Thoracic aorta endothelial cell (primary cell): Measurements from ENCODE around the gene MCAM. TPM values are rescaled to one million over a fixed set of nuclear protein-coding genes. Genes with fewer than 3 reads are reported as not detected.

Experiments
- small RNA-seq: library from RNA; depleted of rRNA; stranded (forward); fragments of <200 nt; gene quantifications from one replicate; pipeline ENCODE3, GENCODE V24; 2012
- total RNA-seq: library from RNA; depleted of rRNA; stranded (reverse); fragments of >200 nt; gene quantifications from 2 replicates; pipeline ENCODE4 v1.2.3, GENCODE V29; 2012

MCAM gene, protein sequence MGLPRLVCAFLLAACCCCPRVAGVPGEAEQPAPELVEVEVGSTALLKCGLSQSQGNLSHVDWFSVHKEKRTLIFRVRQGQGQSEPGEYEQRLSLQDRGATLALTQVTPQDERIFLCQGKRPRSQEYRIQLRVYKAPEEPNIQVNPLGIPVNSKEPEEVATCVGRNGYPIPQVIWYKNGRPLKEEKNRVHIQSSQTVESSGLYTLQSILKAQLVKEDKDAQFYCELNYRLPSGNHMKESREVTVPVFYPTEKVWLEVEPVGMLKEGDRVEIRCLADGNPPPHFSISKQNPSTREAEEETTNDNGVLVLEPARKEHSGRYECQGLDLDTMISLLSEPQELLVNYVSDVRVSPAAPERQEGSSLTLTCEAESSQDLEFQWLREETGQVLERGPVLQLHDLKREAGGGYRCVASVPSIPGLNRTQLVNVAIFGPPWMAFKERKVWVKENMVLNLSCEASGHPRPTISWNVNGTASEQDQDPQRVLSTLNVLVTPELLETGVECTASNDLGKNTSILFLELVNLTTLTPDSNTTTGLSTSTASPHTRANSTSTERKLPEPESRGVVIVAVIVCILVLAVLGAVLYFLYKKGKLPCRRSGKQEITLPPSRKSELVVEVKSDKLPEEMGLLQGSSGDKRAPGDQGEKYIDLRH
- 2,944 and 4,036 TPM in 2 replicates for total RNA-seq

DNA sequence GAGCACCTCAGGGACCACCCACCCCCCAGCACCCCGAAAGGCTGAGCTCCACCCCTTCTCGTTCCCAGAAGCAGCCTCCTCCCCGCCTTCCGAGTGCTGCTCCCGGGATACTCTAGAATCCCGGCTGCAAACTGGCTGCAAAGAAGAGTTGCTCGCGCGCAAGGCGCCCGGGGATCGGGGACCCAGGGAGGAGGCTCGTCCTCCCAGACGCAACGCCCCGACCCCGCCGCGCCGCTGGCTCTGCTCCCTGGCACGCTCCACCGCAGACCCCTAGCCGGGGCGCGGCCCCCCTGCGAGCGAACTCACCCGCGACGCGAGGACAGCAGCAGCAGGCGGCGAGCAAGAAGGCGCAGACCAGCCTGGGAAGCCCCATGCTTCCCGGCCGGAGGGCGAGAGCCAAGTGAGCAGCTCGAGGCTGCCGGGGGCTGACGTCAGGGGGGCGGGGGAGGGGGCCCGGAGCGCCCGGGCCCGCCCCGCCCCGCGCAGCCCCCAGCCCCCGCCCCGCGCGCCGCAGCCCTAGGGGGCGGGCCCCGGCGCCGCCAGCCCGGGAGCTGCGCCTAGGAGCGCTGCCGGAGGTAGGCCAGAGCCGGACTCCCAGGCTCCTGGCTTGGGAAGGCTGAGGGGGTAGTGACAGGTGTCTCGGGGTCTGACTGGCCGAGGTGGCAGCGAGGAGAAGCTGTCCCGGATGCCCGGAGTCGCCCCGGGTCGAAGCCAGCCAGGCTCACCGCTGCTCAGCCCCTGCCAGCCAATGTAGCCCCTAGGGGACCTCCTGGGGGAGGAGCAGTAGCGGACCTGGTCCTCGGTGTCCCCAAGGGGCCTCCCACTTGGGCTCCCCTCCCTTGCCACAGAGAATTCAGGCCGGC is at the start of gene MCAM:
TSS of gene MCAM (minus strand) at position 402 of the 863 bp plus-strand sequence. CDS start at position 373, 29 bp downstream.

DNA sequence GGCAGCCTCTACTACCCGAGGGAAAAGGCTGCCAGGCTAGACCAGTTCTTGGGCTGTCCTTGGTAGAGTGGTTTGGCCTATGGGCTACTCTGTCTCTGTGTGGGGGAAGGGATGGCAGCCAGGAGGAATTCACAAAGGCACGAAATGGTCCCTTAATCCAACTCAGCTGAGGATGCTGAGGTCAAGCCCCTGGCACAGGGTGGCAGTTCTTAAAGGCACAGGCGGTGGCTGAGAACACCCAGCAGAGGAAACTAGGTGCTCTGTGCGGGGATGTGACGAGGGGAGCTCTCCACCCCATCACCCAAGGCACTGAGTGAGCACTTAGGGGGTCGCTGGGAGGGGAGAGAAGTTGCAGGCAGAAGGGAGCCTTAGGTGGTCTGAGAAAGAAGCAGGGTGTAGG is 29.7 kb upstream of the MCAM start, which contains the start of gene MFRP:
TSS of gene MFRP (minus strand) at position 101 of the 400 bp plus-strand sequence. CDS start 192 bp downstream, outside the sequence.

DNA sequence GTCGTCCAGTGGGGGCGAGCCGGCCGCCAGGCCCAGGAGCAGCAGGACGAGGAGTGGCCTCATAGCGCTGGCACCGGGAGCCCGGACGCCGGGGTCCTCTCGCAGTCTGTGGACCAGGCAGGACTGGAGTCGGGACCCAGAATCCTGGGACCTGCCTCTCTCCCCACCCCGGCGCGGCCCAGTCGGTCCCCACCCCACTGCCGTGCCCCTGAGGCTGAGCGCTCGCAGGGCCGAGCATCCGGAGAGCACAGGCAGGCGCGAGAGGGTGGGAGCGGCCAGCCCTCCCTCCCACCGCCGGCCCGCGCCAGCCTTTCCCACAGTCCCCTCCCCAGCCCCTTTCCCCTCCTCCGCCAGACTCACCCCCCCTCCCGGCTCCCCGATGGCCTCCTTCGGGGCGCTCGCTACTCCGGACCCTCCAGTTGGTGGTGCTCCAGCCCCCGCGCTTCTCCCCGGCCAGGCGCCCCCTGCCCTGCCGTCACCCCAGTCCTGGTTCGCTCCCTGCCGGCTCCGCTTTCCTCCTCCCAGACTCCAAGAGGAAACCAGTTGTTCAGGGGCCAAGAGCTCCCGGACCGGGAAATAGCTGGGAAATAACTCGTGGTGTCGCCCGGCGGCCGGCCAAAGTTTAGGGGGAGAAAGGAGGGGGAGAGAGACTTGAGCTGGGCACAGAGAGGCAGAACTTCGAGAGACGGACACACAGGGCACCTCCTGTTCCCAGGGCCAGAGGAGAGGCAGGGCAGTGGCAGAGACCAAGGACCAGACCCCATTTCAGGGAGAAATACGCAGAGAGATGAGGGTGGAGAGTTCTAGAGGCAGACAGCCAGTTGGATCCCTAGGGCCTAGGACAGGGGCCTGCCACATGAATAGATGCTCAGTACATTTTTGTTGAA is 23.6 kb upstream of the MCAM start, which contains the start of gene C1QTNF5:
TSS of gene C1QTNF5 (minus strand) at position 549 of the 887 bp plus-strand sequence. CDS start at position 63, 486 bp downstream.

DNA sequence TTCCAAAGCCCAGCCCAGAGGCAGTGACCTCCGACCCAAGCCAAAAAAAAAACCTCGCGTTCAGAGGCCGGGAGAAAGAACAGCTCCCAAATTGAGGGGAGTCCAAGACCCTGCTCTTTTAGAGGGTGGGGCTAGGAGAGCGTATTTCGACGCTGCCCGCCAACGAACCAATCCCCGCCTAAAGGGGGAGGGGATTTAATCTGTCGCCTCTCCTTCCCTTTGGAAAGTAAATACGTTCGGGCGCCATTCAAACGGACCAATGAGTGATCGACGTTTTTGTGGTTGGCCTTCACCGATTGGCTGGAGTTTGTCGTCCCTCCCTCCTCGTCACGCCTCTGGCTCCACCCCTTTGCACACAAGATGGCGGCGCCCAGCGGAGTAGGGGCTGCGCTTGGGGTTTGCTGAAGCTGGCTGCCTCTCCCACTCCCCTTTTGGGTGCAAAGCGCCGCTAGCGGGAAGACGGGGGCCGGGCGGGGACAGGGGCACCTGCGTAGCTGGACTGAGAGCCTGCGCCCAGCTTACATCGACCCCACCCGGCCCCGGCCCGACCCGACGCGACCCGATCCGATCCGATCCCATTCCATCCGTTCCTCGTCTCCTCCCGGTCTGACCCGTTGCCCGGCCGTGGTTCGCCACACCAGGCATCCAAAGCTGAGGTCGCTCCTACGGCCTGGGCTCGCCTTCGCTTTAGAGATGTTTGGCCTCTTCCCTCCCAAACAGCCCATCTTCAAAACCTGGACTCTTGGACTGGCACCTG is 17.4 kb upstream of the MCAM start, which contains the start of gene RNF26:
TSS of gene RNF26 (plus strand) at position 354 of the 757 bp plus-strand sequence. CDS start 596 bp downstream, outside the sequence.

Small RNA genes within 50 kb of the gene (small RNA-seq; reads per million reads assigned to genes)
- gene RF01225, result not detected
- gene RNU6-262P, result not detected

Other genes starting within 250 kb of the MCAM start
- 23.1 and 25.0 TPM in 2 replicates for gene VPS11, start 249.3 kb downstream of the MCAM start, total RNA-seq
- 10.9 and 12.3 TPM in 2 replicates for gene HMBS, start 232.2 kb downstream of the MCAM start, total RNA-seq
- gene DPAGT1, start 215.3 kb downstream of the MCAM start, total RNA-seq, result 29.9 and 36.0 TPM in 2 replicates
- 4.4 and 5.5 TPM in 2 replicates for gene C2CD2L, start 209.8 kb downstream of the MCAM start, total RNA-seq
- gene HINFP, start 195.6 kb downstream of the MCAM start, total RNA-seq, result 19.8 and 21.8 TPM in 2 replicates
- 0.13 and 0.57 TPM in 2 replicates for gene ABCG4, start 168.1 kb downstream of the MCAM start, total RNA-seq
- 8.5 and 13.9 TPM in 2 replicates for gene NLRX1, start 148.4 kb downstream of the MCAM start, total RNA-seq
- not detected in 2 replicates for gene NHERF4, start 131.7 kb downstream of the MCAM start, total RNA-seq
- gene CBL, start 110.8 kb downstream of the MCAM start, total RNA-seq, result 36.7 and 46.1 TPM in 2 replicates
- gene RNF26, start 17.4 kb upstream of the MCAM start, total RNA-seq, result 7.7 and 12.1 TPM in 2 replicates
- gene C1QTNF5, start 23.8 kb upstream of the MCAM start, total RNA-seq, result 43.1 and 51.7 TPM in 2 replicates
- under 0.01 TPM in 1 of 2 replicates, not detected in the other for gene MFRP, start 29.6 kb upstream of the MCAM start, total RNA-seq
- 0.13 and 0.43 TPM in 2 replicates for gene USP2, start 64.6 kb upstream of the MCAM start, total RNA-seq
- 0.65 and 0.80 TPM in 2 replicates for gene THY1, start 106.0 kb upstream of the MCAM start, total RNA-seq